ENCODE results near the gene SLK. TPM values are rescaled to one million over a fixed set of nuclear protein-coding genes. Genes with fewer than 3 reads are reported as not detected.

Gene SLK
- polyA plus RNA-seq, 1 of the 3 experiments (the other 2 are of a cell fraction): 4.0 TPM

DNA sequence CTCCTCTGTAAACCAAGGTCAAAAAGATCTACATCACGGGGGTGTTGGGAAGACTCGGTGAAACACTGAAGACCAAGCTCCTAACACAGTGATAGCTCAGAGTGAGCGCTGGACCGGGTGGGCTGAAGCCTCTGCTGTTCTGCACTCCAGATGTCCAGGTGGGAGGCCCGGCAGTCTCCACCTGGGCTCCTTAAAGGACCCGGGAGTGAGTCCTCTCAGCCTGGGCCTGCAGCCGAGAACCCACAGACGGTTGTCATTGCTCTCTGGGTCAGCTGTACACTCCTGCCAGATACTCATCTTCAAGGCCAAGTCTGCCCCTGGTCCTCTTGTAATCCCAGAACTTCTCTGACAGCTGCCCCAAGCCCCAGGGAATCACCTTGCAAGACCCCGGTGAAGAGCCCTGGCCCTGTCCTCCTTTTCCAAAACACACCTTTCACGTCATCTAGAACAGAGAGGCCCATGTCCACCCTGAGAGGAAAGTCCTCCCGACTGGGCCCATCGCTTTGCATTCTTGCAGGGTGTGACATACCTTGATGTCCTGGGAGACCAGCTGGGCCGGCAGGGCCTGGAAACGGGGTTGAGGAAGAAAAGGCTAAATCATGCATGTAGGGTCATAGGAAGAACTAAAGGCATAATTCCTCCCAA lies 75.1 kb downstream of the SLK start:
- POLR2A ChIA-PET: interaction anchor here (0.8 kb wide), 1 partner anchor 80 kb away, joined by 3 read pairs; the partner anchor contains the start of gene SFR1
- CTCF ChIA-PET: interaction anchor here (0.5 to 1.4 kb wide), 3 partner anchors 79 to 168 kb away, joined by 3 to 4 read pairs (median 4); no protein-coding TSS in a partner anchor

More for the DNA sequence above, 75.1 kb downstream of the SLK start:
- no peak overlapping the region for H3K4me2 ChIP-seq
- H3K79me2 ChIP-seq (ENCODE audit: insufficient read depth): no peaks in the 10 kb centered on the region
- no peaks in the 10 kb centered on the region; a peak in 1 of 4 replicates for H3K4me1 ChIP-seq (ENCODE audit: control insufficient read depth in 1 of 2, insufficient read depth in 2 of 2, low read depth in 1 of 2, low read length in 1 of 2)
- H3K36me3 ChIP-seq (replicated peaks in 1 of 2; ENCODE audit: control insufficient read depth in 1 of 2, insufficient read depth in 2 of 2, low read length in 1 of 2): no peaks in the 10 kb centered on the region
- H3K9me2 ChIP-seq: no peaks in the 10 kb centered on the region
- DNase-seq: no peak
- no peaks in the 10 kb centered on the region for H3K27me3 ChIP-seq (ENCODE audit: insufficient read depth)
- no peaks in the 10 kb centered on the region for H3K9me3 ChIP-seq
- H3K27ac ChIP-seq (ENCODE audit: low read depth in 2 of 2, low read length in 1 of 2): no peak overlapping the region
- WGBS (ENCODE audit: low lambda C conversion rate): 79% methylated on average over 14 of the region's 14 CpGs
- no peaks in the 10 kb centered on the region for H4K20me1 ChIP-seq (ENCODE audit: insufficient read depth)
- TF ChIP-seq, protein P1, sequence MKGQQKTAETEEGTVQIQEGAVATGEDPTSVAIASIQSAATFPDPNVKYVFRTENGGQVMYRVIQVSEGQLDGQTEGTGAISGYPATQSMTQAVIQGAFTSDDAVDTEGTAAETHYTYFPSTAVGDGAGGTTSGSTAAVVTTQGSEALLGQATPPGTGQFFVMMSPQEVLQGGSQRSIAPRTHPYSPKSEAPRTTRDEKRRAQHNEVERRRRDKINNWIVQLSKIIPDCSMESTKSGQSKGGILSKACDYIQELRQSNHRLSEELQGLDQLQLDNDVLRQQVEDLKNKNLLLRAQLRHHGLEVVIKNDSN (IDR thresholded peaks at IDR 0.05; ENCODE audit: borderline replicate concordance, low read depth): no peak
- no peak for TF ChIP-seq RFX5 (IDR thresholded peaks at IDR 0.05; ENCODE audit: low read length)
- TF ChIP-seq CHD2 (IDR thresholded peaks at IDR 0.05; ENCODE audit: low read length, partially characterized antibody): no peak
- no peak for TF ChIP-seq FOXM1 (IDR thresholded peaks at IDR 0.05; ENCODE audit: low read depth)
- no peak for TF ChIP-seq GABPA (IDR thresholded peaks at IDR 0.05; ENCODE audit: low read depth)
- no peak for TF ChIP-seq GATA2 (CRISPR knock-in tag; IDR thresholded peaks at IDR 0.05)
- no peak for TF ChIP-seq MXI1 (IDR thresholded peaks at IDR 0.05; ENCODE audit: low read depth, low read length)
- TF ChIP-seq JUND (IDR thresholded peaks at IDR 0.05): no peak
- TF ChIP-seq MEF2A (IDR thresholded peaks at IDR 0.05; ENCODE audit: borderline replicate concordance, low read depth): no peak
- no peak for TF ChIP-seq RXRA (IDR thresholded peaks at IDR 0.05; ENCODE audit: borderline replicate concordance, low read depth)
- TF ChIP-seq EP300 (IDR thresholded peaks at IDR 0.05; ENCODE audit: borderline replicate concordance in 1 of 2, low read depth in 1 of 2, low read length in 1 of 2): no peak
- no peak for TF ChIP-seq SIN3A (IDR thresholded peaks at IDR 0.05; ENCODE audit: borderline replicate concordance, low read depth, low read length)
- TF ChIP-seq REST (IDR thresholded peaks at IDR 0.05; ENCODE audit: low read depth, low read length): no peak
- TF ChIP-seq, protein P2, sequence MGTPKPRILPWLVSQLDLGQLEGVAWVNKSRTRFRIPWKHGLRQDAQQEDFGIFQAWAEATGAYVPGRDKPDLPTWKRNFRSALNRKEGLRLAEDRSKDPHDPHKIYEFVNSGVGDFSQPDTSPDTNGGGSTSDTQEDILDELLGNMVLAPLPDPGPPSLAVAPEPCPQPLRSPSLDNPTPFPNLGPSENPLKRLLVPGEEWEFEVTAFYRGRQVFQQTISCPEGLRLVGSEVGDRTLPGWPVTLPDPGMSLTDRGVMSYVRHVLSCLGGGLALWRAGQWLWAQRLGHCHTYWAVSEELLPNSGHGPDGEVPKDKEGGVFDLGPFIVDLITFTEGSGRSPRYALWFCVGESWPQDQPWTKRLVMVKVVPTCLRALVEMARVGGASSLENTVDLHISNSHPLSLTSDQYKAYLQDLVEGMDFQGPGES (IDR thresholded peaks at IDR 0.05; ENCODE audit: low read depth, low read length): no peak
- TF ChIP-seq FOSL2 (IDR thresholded peaks at IDR 0.05; ENCODE audit: borderline replicate concordance, low read depth): no peak
- no peak for TF ChIP-seq FOXJ3 (CRISPR knock-in tag; IDR thresholded peaks at IDR 0.05)
- TF ChIP-seq RAD21 (IDR thresholded peaks at IDR 0.05; ENCODE audit: low read length): no peak
- no peak overlapping the region for H3K4me3 ChIP-seq (ENCODE audit: low read depth in 2 of 2, low read length in 1 of 2)
- peaks cover 1% of the 10 kb centered on the region for H3F3A ChIP-seq (replicated peaks; ENCODE audit: insufficient read depth)
- H3K9ac ChIP-seq: no peak overlapping the region
- H2AFZ ChIP-seq (ENCODE audit: low read depth): no peak overlapping the region
